HepG2 (cell line): ENCODE measurements around the gene IL27RA. TPM values are rescaled to one million over a fixed set of nuclear protein-coding genes. Genes with fewer than 3 reads are reported as not detected.
A peak's percentile ranks its signal among the peaks of the same experiment; 100 is the strongest.

ENCODE experiments used
- AGO1 ChIP-seq: fragments of 200-400 bp; formaldehyde crosslinking; IDR thresholded peaks from 2 replicates; pipeline ENCODE4 v1.6.1; 2017; ENCODE audit warnings: mild to moderate bottlenecking, low read depth, low read length, moderate library complexity; ENCODE audit not compliant: poor library complexity, severe bottlenecking
- HOXD1 ChIP-seq: sonication (generic); formaldehyde crosslinking; IDR thresholded peaks from 2 replicates; pipeline ENCODE4 v1.5.0; 2020; ENCODE audit warnings: missing genetic modification reagents
- KMT2B ChIP-seq: IDR thresholded peaks from 2 replicates; pipeline ENCODE4 v1.6.1; 2016; ENCODE audit warnings: missing genetic modification reagents, missing compliant biosample characterization
- LBX2 ChIP-seq: sonication (generic); formaldehyde crosslinking; IDR thresholded peaks from 2 replicates; pipeline ENCODE4 v1.5.0; 2020; ENCODE audit warnings: missing genetic modification reagents, mild to moderate bottlenecking, borderline replicate concordance
- PBX3 ChIP-seq: sonication (generic); formaldehyde crosslinking; IDR thresholded peaks from 2 replicates; pipeline ENCODE4 v1.8.1; 2023; ENCODE audit warnings: missing genetic modification reagents, inconsistent platforms, borderline replicate concordance
- RBFOX2 ChIP-seq: fragments of 200-400 bp; formaldehyde crosslinking; IDR thresholded peaks from 2 replicates; pipeline ENCODE4 v1.6.1; 2017; ENCODE audit warnings: low read depth, mild to moderate bottlenecking, low read length
- RBM22 ChIP-seq: fragments of 200-400 bp; formaldehyde crosslinking; optimal IDR thresholded peaks from 2 replicates; pipeline ENCODE3; 2017; ENCODE audit warnings: mild to moderate bottlenecking, low read length, moderate library complexity
- SALL1 ChIP-seq: sonication (generic); formaldehyde crosslinking; IDR thresholded peaks from 2 replicates; pipeline ENCODE4 v1.8.0; 2022; ENCODE audit warnings: mild to moderate bottlenecking, missing genetic modification reagents
- SP1 ChIP-seq, 2 experiments: fragments of 450-650 bp in 1 of 2; sonication (generic) in 1 of 2; formaldehyde crosslinking in 1 of 2; IDR thresholded peaks; 2 replicates each; pipeline versions ENCODE4 v1.4.0 to v1.6.1; 2016 to 2020; ENCODE audit warnings: missing genetic modification reagents in 1 of 2
- TBX2 ChIP-seq: sonication (generic); formaldehyde crosslinking; IDR thresholded peaks from 2 replicates; pipeline ENCODE4 v1.5.0; 2020; ENCODE audit warnings: missing genetic modification reagents, mild to moderate bottlenecking, borderline replicate concordance
- TEAD2 ChIP-seq: sonication (generic); formaldehyde crosslinking; IDR thresholded peaks from 2 replicates; pipeline ENCODE4 v1.9.0; 2021; ENCODE audit warnings: missing genetic modification reagents
- TMF1 ChIP-seq: sonication (generic); formaldehyde crosslinking; IDR thresholded peaks from 2 replicates; pipeline ENCODE4 v1.8.1; 2022; ENCODE audit warnings: low read depth, missing genetic modification reagents
- ZBTB33 ChIP-seq: sonication (generic); formaldehyde crosslinking; IDR thresholded peaks from 2 replicates; pipeline ENCODE4 v1.4.0; 2020; ENCODE audit warnings: missing genetic modification reagents
- ZBTB7A ChIP-seq: sonication (generic); formaldehyde crosslinking; IDR thresholded peaks from 2 replicates; pipeline ENCODE4 v1.8.0; 2022; ENCODE audit warnings: mild to moderate bottlenecking, missing genetic modification reagents
- ZNF143 ChIP-seq: sonication (generic); formaldehyde crosslinking; IDR thresholded peaks from 2 replicates; pipeline ENCODE4 v1.4.0; 2020; ENCODE audit warnings: missing genetic modification reagents
- ZNF362 ChIP-seq: sonication (generic); formaldehyde crosslinking; IDR thresholded peaks from 2 replicates; pipeline ENCODE4 v1.4.0; 2020; ENCODE audit warnings: missing genetic modification reagents, mild to moderate bottlenecking, borderline replicate concordance
- ZNF546 ChIP-seq: sonication (generic); formaldehyde crosslinking; conservative IDR thresholded peaks from 2 replicates; pipeline ENCODE4 v1.8.1; 2023; ENCODE audit warnings: mild to moderate bottlenecking, missing genetic modification reagents
- ZNF678 ChIP-seq: sonication (generic); formaldehyde crosslinking; IDR thresholded peaks from 2 replicates; pipeline ENCODE4 v1.4.0; 2020; ENCODE audit warnings: mild to moderate bottlenecking, missing genetic modification reagents
- ZNF709 ChIP-seq: sonication (generic); formaldehyde crosslinking; IDR thresholded peaks from 2 replicates; pipeline ENCODE4 v1.5.0; 2020; ENCODE audit warnings: mild to moderate bottlenecking, missing genetic modification reagents
- polyA plus RNA-seq, 8 experiments: library from polyadenylated mRNA; depleted of rRNA in 3 of 8; stranded (reverse) in 7 of 8; unstranded in 1 of 8; fragments of >200 nt; fragmentation: Illumina TruSeq in 4 of 8; extraction: Trizol in 4 of 8; gene quantifications; 2 replicates each; pipeline versions ENCODE4 v1.2.1 to v1.2.3, GENCODE V29; 2011 to 2016; ENCODE audit warnings: low read depth in 4 of 8, missing spikeins in 1 of 8, mixed read lengths in 1 of 8; ENCODE audit not compliant: insufficient read depth in 1 of 8
- total RNA-seq, 5 experiments: library from RNA; depleted of rRNA; stranded (reverse); fragments of >200 nt; fragmentation: Illumina TruSeq; extraction: Trizol; gene quantifications; 2 replicates each; pipeline ENCODE4 v1.2.3, GENCODE V29; 2016; ENCODE audit warnings: low read depth in 1 of 5
- TF ChIP-seq, protein P1 (sequence below): conservative IDR thresholded peaks from 2 replicates; pipeline ENCODE4 v1.6.1; 2018; ENCODE audit warnings: missing genetic modification reagents
- TF ChIP-seq, protein P2 (sequence below): sonication (generic); formaldehyde crosslinking; IDR thresholded peaks from 2 replicates; pipeline ENCODE4 v1.5.0; 2020; ENCODE audit warnings: mild to moderate bottlenecking, missing genetic modification reagents, moderate library complexity

IL27RA gene
- total and polyA plus RNA-seq, 2 of the 13 experiments (the other 11 are each of a cell fraction or from before 2014, with no cell fraction given), result 3.5 to 8.1 TPM

GRCh38 chr19:14091081-14091812, 59.7 kb downstream of the IL27RA start (continued):
- TF ChIP-seq RBM22 (peak; percentile 27), ZNF546 (CRISPR knock-in tag) (0 out of 2 replicates have a peak, but pooled peaks have one; percentile 49), SP1 (IDR thresholded peaks at IDR 0.05) (no peak), SP1 (CRISPR knock-in tag; IDR thresholded peaks at IDR 0.05) (0 out of 2 replicates have a peak, but pooled peaks have one; percentile 28), LBX2 (0 out of 2 replicates have a peak, but pooled peaks have one; percentile 38), TMF1 (CRISPR knock-in tag) (peak; percentile 21; the same call in 1 of the 2 replicates), TEAD2 (no peak), RBFOX2 (peak; percentile 87), ZNF143 (CRISPR knock-in tag) (no peak), ZNF709 (CRISPR knock-in tag) (peak; percentile 43; the same call in 1 of the 2 replicates), KMT2B (no peak), ZNF678 (no peak), HOXD1 (CRISPR knock-in tag) (0 out of 2 replicates have a peak, but pooled peaks have one; percentile 12), ZBTB33 (CRISPR knock-in tag) (no peak), SALL1 (CRISPR knock-in tag) (peak; percentile 16; the same call in 1 of the 2 replicates), ZBTB7A (0 out of 2 replicates have a peak, but pooled peaks have one; percentile 21), PBX3 (CRISPR knock-in tag) (no peak), ZNF362 (peak; percentile 92), TBX2 (CRISPR knock-in tag) (peak; percentile 34; the same call in 1 of the 2 replicates), AGO1 (peak; percentile 89)
- TF ChIP-seq, protein P1, sequence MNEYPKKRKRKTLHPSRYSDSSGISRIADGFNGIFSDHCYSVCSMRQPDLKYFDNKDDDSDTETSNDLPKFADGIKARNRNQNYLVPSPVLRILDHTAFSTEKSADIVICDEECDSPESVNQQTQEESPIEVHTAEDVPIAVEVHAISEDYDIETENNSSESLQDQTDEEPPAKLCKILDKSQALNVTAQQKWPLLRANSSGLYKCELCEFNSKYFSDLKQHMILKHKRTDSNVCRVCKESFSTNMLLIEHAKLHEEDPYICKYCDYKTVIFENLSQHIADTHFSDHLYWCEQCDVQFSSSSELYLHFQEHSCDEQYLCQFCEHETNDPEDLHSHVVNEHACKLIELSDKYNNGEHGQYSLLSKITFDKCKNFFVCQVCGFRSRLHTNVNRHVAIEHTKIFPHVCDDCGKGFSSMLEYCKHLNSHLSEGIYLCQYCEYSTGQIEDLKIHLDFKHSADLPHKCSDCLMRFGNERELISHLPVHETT (CRISPR knock-in tag), result 0 out of 2 replicates have a peak, but pooled peaks have one; percentile 29
- TF ChIP-seq, protein P2, sequence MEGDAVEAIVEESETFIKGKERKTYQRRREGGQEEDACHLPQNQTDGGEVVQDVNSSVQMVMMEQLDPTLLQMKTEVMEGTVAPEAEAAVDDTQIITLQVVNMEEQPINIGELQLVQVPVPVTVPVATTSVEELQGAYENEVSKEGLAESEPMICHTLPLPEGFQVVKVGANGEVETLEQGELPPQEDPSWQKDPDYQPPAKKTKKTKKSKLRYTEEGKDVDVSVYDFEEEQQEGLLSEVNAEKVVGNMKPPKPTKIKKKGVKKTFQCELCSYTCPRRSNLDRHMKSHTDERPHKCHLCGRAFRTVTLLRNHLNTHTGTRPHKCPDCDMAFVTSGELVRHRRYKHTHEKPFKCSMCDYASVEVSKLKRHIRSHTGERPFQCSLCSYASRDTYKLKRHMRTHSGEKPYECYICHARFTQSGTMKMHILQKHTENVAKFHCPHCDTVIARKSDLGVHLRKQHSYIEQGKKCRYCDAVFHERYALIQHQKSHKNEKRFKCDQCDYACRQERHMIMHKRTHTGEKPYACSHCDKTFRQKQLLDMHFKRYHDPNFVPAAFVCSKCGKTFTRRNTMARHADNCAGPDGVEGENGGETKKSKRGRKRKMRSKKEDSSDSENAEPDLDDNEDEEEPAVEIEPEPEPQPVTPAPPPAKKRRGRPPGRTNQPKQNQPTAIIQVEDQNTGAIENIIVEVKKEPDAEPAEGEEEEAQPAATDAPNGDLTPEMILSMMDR (CRISPR knock-in tag), result peak; percentile 62
